ENCODE results near the gene SLC2A9. TPM values are rescaled to one million over a fixed set of nuclear protein-coding genes. Genes with fewer than 3 reads are reported as not detected.

The SLC2A9 gene
- total RNA-seq, 1 donor from 2014 or later: 19.0 TPM

GRCh38 chr4:9845791-9846493 is 175.4 kb downstream of the SLC2A9 start:
- ATAC-seq (no peak), DNase-seq (no peak)
- no peak overlapping the region for H3K27ac ChIP-seq
- intact Hi-C loops (cut with DNase I): no loop called here
- TF ChIP-seq CTCF (IDR thresholded peaks at IDR 0.05): no peak
- no peaks in the 10 kb centered on the region for H3K27me3 ChIP-seq
- no peak overlapping the region for H3K4me3 ChIP-seq
- no peaks in the 10 kb centered on the region for H3K4me1 ChIP-seq
- no peaks in the 10 kb centered on the region for H3K36me3 ChIP-seq
- H3K9me3 ChIP-seq: peaks cover 6% of the 10 kb centered on the region

GRCh38 chr4:9841072-9841471 is 180.2 kb downstream of the SLC2A9 start:
- no peak for TF ChIP-seq CTCF (IDR thresholded peaks at IDR 0.05)
- DNase-seq (no peak), ATAC-seq (no peak)
- intact Hi-C loops (cut with DNase I): no loop called here
- Histone ChIP-seq H3K9me3 (peaks cover 12% of the 10 kb centered on the region), H3K4me1 (no peaks in the 10 kb centered on the region), H3K36me3 (no peaks in the 10 kb centered on the region), H3K4me3 (no peak overlapping the region), H3K27me3 (no peaks in the 10 kb centered on the region), H3K27ac (no peak overlapping the region)

GRCh38 chr4:9835430-9835829 is 185.9 kb downstream of the SLC2A9 start:
- DNase-seq (no peak), ATAC-seq (no peak)
- peaks cover 2% of the 10 kb centered on the region for H3K9me3 ChIP-seq
- no peak overlapping the region for H3K4me3 ChIP-seq
- no peaks in the 10 kb centered on the region for H3K4me1 ChIP-seq
- no peak for TF ChIP-seq CTCF (IDR thresholded peaks at IDR 0.05)
- H3K36me3 ChIP-seq: no peaks in the 10 kb centered on the region
- intact Hi-C loops (cut with DNase I): no loop called here
- no peak overlapping the region for H3K27ac ChIP-seq
- no peaks in the 10 kb centered on the region for H3K27me3 ChIP-seq

GRCh38 chr4:9833421-9833820 is 187.9 kb downstream of the SLC2A9 start:
- Histone ChIP-seq H3K9me3 (no peaks in the 10 kb centered on the region), H3K27ac (no peak overlapping the region), H3K4me3 (no peak overlapping the region), H3K4me1 (no peaks in the 10 kb centered on the region), H3K27me3 (no peaks in the 10 kb centered on the region), H3K36me3 (no peaks in the 10 kb centered on the region)
- TF ChIP-seq CTCF (IDR thresholded peaks at IDR 0.05): no peak
- no peak for DNase-seq
- intact Hi-C loops (cut with DNase I): no loop called here
- no peak for ATAC-seq

GRCh38 chr4:9832640-9833039 is 188.7 kb downstream of the SLC2A9 start:
- ATAC-seq: no peak

More at GRCh38 chr4:9832640-9833039, 188.7 kb downstream of the SLC2A9 start:
- intact Hi-C loops (cut with DNase I): no loop called here
- no peak for TF ChIP-seq CTCF (IDR thresholded peaks at IDR 0.05)
- H3K27ac ChIP-seq: no peak overlapping the region
- no peak overlapping the region for H3K4me3 ChIP-seq
- no peaks in the 10 kb centered on the region for H3K36me3 ChIP-seq
- no peaks in the 10 kb centered on the region for H3K27me3 ChIP-seq
- no peaks in the 10 kb centered on the region for H3K9me3 ChIP-seq
- no peak for DNase-seq
- H3K4me1 ChIP-seq: no peaks in the 10 kb centered on the region

Data from upper lobe of right lung (tissue), 1 donor.